22Rv1 (cell line): ENCODE data around the gene GLP2R.

ENCODE experiments used
- CTCF ChIP-seq: fragments of 450-650 bp; IDR thresholded peaks from 2 replicates; pipeline ENCODE4 v1.5.1; 2017; ENCODE audit warnings: mild to moderate bottlenecking
- ZFX ChIP-seq: fragments of 450-650 bp; IDR thresholded peaks from 2 replicates; pipeline ENCODE4 v1.6.1; 2017; ENCODE audit warnings: antibody characterized with exemption, borderline replicate concordance

- no peak for TF ChIP-seq CTCF
- no peak for TF ChIP-seq ZFX
Measured at GRCh38 chr17:9776911-9777310, 48.8 kb upstream of the GLP2R start.
